H1 (cell line): ENCODE data around the gene ASB13. TPM values are rescaled to one million over a fixed set of nuclear protein-coding genes. Genes with fewer than 3 reads are reported as not detected.

ENCODE experiments used
- EP300 ChIP-seq, 2 experiments: IDR thresholded peaks; 1 replicate in 1 of 2; 2 replicates in 1 of 2; pipeline ENCODE4 v1.6.1; 2011 to 2012; ENCODE audit warnings: low read depth in 2 of 2, low read length in 2 of 2, mild to moderate bottlenecking in 2 of 2, borderline replicate concordance in 1 of 2, inconsistent platforms in 1 of 2, moderate library complexity in 1 of 2
- PHF8 ChIP-seq: fragments of 200-600 bp; sonication (generic); conservative IDR thresholded peaks from 2 replicates; pipeline ENCODE4 v1.7.1; 2012; ENCODE audit warnings: low read depth, mild to moderate bottlenecking, inconsistent platforms, low read length, moderate library complexity
- RBBP5 ChIP-seq: IDR thresholded peaks from 2 replicates; pipeline ENCODE4 v1.7.1; 2012; ENCODE audit warnings: low read depth, mild to moderate bottlenecking, inconsistent platforms, low read length, moderate library complexity, borderline replicate concordance
- RNF2 ChIP-seq: fragments of 200-900, 300-1000 bp; sonication (generic); IDR thresholded peaks from 2 replicates; pipeline ENCODE4 v1.7.1; 2016; ENCODE audit warnings: borderline replicate concordance, low read depth, mild to moderate bottlenecking, antibody characterized with exemption, low read length; ENCODE audit not compliant: poor library complexity, severe bottlenecking; ENCODE audit errors: missing control alignments
- RXRA ChIP-seq: IDR thresholded peaks from 2 replicates; pipeline ENCODE4 v1.6.1; 2011; ENCODE audit warnings: low read depth, mild to moderate bottlenecking, low read length, moderate library complexity; ENCODE audit not compliant: insufficient read depth
- SIRT6 ChIP-seq: IDR thresholded peaks from one replicate; pipeline ENCODE4 v1.7.1; 2012; ENCODE audit warnings: low read length, inconsistent platforms
- SP4 ChIP-seq: IDR thresholded peaks from 2 replicates; pipeline ENCODE4 v1.6.1; 2012; ENCODE audit warnings: low read length, inconsistent platforms
- polyA plus RNA-seq, 7 experiments: library from polyadenylated mRNA; depleted of rRNA in 3 of 7; stranded (reverse) in 5 of 7; unstranded in 2 of 7; fragments of >200 nt in 5 of 7; fragments of 200-250 nt in 2 of 7; gene quantifications; 1 replicate in 5 of 7; 2 replicates in 1 of 7; 4 replicates in 1 of 7; pipeline versions ENCODE4 v1.2.1 to v1.2.3, GENCODE V29; 2011 to 2013; ENCODE audit warnings: missing spikeins in 2 of 7, mixed read lengths in 2 of 7
- total RNA-seq: library from RNA; stranded (reverse); fragmentation: NEBNext Ultra II Directional; extraction: Animal tissue kit (Norgen Biotek cat#: 25700); gene quantifications from 2 replicates; pipeline ENCODE4 v1.2.1, GENCODE V29; 2021
- TF ChIP-seq, protein P1 (sequence below): IDR thresholded peaks from 2 replicates; pipeline ENCODE4 v1.6.1; 2011; ENCODE audit warnings: low read depth, mild to moderate bottlenecking, low read length; ENCODE audit not compliant: insufficient read depth

The ASB13 gene
- total and polyA plus RNA-seq, 2 of the 8 experiments (the other 6 are each of a cell fraction or from before 2014, with no cell fraction given) = 12.3 to 20.2 TPM

GRCh38 chr10:5601826-5602495 is 64.4 kb downstream of the ASB13 start (continued):
- no peak for TF ChIP-seq SP4
- TF ChIP-seq RBBP5 = no peak
- TF ChIP-seq PHF8 = no peak
- TF ChIP-seq SIRT6 = no peak
- TF ChIP-seq EP300 (IDR thresholded peaks at IDR 0.05; ENCODE audit: borderline replicate concordance in 1 of 2, low read depth in 2 of 2, low read length in 2 of 2) = no peak
- TF ChIP-seq RXRA = no peak
- TF ChIP-seq RNF2 = no peak
- TF ChIP-seq, protein P1, sequence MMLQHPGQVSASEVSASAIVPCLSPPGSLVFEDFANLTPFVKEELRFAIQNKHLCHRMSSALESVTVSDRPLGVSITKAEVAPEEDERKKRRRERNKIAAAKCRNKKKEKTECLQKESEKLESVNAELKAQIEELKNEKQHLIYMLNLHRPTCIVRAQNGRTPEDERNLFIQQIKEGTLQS = no peak
